DMS79 (cell line): ENCODE results near the gene SLAMF6.
"Not testable (repeated sequence)": the region's sequence is repeated elsewhere in the genome, so short reads cannot be mapped to it uniquely, and the experiment has no call there.

Experiments used
- DNase-seq: peaks from one replicate; lab custom pipeline; 2025; lab: John Stamatoyannopoulos, UW

Gene SLAMF6

DNA sequence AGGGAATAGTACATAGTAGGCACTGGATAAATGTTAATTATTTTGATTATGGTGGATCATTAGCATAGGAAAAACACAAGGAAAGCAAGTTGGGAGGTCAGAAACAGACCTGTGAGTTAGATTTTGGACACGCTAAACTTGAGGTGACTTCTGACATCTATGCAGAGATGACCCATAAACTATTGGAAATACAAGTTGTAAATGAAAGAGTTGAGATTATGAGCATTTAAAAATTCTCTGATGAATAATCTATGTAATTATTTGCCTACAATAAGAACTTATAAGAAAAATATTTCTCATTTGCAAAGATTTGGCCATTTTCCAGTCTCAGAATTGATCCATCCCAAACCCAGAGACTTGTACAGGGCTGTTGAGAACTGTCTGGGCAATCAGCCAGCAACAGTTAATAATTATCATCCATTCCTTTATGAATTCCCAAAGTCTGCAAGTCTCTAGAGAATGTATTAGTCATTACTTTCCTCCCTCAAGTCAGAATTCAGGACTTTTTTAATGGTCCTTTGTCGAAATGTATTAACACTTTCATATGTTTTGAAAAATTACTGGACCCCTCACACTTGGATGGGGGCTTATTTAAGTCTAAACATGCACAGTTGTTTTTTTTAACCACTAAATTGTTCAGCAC lies 19.4 kb upstream of the SLAMF6 start:
- DNase-seq: no peak

GRCh38 chr1:160541622-160542302 lies 18.7 kb upstream of the SLAMF6 start:
- no peak for DNase-seq

- DNase-seq: no peak
Measured at GRCh38 chr1:160540859-160541233, 17.8 kb upstream of the SLAMF6 start.

GRCh38 chr1:160539990-160540858 lies 17.2 kb upstream of the SLAMF6 start:
- no peak for DNase-seq

- DNase-seq: no peak
Measured at GRCh38 chr1:160539684-160539989, 16.6 kb upstream of the SLAMF6 start.

DNA sequence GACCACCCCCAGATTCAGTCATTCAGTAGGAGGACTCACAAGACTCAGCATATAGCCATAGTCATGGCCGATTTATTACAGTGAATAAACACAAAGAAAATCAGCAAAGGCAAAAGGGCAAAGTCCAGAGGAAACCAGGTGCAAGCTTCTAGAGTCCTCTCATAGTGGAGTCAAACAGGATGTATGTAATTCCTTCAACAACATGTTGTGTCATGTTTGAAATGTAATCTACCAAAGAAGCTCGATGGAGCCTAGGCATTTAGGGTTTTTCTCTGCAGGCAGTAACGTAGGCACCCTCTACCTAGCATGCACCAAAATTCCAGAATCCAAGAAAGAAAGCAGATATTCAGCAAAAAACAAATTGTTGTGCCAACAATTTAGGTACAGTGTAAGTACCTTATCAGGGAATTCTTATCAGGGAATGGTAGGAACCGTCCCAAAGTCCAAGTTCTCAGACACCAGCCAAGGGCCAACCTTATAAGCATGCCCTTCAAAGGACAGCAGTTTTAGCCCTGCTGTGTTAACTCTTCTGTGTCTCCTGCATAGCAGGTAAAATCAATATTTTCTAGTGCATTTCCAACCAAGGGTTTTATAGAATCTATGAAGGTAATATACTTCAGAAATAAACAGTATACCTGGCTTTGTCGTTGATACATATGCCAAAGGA lies 16.1 kb upstream of the SLAMF6 start:
- DNase-seq: no peak

GRCh38 chr1:160537714-160538665 lies 14.9 kb upstream of the SLAMF6 start:
- no peak for DNase-seq

GRCh38 chr1:160534823-160535605 lies 12.0 kb upstream of the SLAMF6 start:
- no peak for DNase-seq

- DNase-seq: not testable (repeated sequence)
Measured at GRCh38 chr1:160532557-160532813, 9.4 kb upstream of the SLAMF6 start.

DNA sequence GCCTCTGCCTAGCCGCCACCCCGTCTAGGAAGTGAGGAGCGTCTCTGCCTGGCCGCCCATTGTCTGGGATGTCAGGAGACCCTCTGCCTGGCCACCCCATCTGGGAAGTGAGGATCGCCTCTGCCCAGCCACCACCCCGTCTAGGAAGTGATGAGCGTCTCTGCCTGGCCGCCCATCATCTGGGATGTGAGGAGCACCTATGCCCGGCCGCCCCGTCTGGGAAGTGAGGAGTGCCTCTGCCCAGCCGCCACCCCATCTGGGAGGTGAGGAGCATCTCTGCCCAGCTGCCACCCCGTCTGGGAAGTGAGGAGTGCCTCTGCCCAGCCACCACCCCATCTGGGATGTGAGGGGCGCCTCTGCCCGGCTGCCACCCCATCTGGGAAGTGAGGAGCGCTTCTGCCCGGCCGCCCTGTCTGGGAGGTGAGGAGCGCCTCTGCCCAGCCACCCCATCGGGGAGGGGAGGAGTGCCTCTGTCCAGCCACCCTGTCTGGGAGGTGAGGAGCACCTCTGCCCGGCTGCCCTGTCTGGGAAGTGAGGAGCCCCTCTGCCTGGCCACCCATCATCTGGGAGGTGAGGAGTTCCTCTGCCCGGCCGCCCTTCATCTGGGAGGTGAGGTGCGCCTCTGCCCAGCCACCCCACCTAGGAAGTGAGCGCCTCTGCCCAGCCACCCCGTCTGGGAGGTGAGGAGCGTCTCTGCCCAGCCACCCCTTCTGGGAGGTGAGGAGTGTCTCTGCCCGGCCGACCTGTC lies 8.9 kb upstream of the SLAMF6 start:
- not testable (repeated sequence) for DNase-seq

DNA sequence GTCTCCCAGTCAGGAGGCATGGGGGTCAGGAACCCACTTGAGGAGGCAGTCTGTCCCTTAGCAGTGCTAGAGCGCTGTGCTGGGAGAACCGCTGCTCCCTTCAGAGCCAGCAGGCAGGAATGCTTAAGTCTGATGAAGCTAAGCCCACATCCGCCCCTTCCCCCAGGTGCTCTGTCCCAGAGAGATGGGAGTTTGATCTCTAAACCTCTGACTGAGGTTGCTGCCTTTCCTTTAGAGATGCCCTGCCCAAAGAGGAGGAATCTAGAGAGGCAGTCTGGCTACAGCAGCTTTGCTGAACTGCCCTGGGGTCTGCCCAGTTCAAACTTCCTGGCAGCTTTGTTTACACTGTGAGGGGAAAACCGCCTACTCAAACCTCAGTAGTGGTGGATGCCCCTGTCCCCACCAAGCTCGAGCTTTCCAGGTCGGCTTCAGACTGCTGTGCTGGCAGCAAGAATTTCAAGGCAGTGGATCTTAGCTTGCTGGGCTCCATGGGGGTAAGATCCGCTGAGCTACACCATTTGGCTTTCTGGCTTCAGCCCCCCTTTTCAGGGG lies 6.4 kb upstream of the SLAMF6 start:
- DNase-seq: not testable (repeated sequence)

GRCh38 chr1:160523789-160524188 lies 734 bp upstream of the SLAMF6 start:
- DNase-seq: not testable (repeated sequence)

GRCh38 chr1:160522136-160522535 lies 919 bp downstream of the SLAMF6 start:
- DNase-seq: no peak

GRCh38 chr1:160521554-160521953 lies 1.5 kb downstream of the SLAMF6 start:
- no peak for DNase-seq

DNA sequence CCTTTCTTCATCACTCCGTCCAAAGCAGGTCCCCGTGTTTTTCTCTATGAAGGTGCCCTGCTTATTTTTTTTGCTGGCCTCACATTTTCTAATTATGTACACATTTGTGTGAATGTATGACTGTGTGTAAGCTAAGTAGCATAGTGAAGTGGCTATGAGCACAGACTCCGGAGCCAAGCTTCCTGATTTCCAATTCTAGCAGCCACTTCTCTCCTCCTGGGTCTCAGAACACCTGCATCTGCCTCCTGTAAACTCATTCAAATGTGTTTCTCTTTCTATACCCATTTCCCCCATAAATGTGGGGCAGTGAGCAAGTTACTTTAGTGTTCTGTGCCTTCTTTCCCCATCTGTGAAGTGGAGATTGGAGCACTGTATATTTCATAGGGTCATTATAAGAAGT lies 2.1 kb downstream of the SLAMF6 start:
- DNase-seq: no peak

GRCh38 chr1:160520582-160520981 lies 2.5 kb downstream of the SLAMF6 start:
- DNase-seq: no peak

DNA sequence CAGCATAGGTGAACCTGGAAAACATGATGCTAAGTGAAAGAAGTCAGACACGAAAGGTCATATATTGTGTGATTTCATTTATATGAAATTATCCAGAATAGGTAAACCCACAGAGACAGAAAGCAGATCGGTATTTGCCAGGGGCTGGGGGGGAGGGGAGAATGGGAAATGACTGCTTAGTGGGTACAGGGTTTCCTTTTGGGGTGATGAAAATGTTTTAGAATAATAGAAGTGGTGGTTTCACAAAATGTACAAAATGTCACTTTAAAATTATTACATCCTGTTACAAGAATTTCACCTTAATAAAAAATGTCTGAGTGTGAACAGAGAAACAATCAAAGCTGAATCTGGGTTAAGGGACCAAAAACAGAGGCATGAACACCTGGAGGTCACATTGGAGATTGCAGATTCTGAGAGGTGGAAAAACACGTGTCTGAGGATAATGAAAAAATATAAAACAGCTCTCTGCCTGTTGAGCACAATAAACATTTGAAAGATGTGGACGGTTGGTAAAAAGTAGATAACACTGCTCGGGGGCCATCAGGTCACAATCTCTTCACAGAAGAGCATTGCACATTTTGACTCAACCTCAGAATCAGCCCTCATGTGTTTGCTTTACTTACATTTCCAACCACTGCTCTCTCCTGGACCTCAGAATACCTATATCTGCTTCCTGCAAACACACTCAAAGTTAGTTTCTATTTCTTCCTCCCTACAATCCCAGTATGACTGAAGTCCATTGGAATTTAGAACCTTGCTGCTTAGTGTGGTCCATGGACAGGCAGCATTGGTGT lies 3.2 kb downstream of the SLAMF6 start:
- no peak for DNase-seq

DNA sequence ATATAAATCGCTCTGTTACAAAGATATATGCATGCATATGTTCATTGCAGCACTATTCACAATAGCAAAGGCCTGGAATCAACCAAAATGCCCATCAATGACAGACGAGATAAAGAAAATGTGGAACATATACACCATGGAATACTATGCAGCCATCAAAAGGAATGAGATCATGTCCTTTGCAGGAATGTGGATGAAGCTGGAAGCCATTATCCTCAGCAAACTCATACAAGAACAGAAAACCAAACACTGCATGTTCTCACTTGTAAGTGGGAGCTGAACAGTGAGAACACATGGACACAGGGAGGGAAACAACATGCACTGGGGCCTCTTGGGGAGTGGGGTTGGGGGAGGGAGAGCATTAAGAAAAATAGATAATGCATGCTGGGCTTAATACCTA lies 5.5 kb downstream of the SLAMF6 start:
- DNase-seq: not testable (repeated sequence)

- not testable (repeated sequence) for DNase-seq
Measured at GRCh38 chr1:160515908-160516307, 7.1 kb downstream of the SLAMF6 start.
